GM21528 (cell line): ENCODE measurements around the gene LBP.
"Not testable (repeated sequence)": the region's sequence is repeated elsewhere in the genome, so short reads cannot be mapped to it uniquely, and the experiment has no call there.

Experiments used
- ATAC-seq: cut with Tn5 transposase; IDR thresholded peaks from one replicate; pipeline ENCODE4 v1.9.1; 2021; ENCODE audit warnings: mild to moderate bottlenecking, moderate library complexity; ENCODE audit not compliant: unreplicated experiment, low FRiP score

LBP gene

DNA sequence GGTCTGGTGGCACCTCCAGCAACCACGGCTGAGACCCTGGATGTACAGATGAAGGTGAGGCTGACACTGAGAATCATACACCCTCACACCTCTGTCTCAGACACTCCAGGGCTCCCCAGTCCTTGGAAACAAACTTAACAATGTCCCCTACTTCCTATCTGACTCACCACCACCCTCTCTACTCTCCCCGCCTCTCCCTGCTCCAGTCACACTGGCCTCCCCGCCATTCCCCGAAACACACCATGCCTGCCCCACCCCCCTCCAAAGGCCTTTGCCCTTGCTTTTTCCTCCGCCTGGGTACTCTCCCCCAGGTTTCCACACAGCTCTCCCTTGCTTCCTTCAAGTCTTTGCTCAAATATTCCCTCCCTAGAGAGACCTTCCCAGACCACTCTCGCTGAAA, 26.1 kb upstream of the LBP start:
- ATAC-seq = no peak

DNA sequence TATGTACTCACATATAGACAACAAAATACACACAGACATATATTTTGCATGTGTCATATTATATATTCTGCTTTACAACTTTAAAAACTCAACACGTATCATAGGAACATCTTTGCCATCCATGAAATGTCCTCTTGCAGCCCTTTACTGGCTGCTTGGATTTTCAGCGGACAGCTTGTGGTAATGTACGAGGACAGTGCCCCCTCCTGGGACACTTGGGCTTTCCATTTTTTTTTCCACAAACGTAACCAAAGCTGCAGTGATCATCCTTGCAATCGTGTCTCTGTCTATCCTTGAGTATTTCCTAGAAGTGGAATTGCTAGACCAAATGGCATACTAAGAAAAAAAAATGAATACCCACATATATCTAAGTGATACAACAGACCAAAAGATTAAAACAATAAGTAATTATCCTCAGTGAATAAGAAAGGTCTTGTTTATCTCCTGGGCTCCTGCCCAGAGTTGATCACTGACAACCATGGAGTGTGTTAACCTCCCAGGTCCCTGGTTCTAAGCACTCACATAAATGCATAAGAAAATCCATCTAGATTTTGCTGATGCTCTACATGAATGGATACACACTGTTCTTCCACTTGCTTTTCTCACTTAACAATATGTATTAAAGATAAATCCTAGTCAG, 24.2 kb upstream of the LBP start:
- ATAC-seq = no peak

DNA sequence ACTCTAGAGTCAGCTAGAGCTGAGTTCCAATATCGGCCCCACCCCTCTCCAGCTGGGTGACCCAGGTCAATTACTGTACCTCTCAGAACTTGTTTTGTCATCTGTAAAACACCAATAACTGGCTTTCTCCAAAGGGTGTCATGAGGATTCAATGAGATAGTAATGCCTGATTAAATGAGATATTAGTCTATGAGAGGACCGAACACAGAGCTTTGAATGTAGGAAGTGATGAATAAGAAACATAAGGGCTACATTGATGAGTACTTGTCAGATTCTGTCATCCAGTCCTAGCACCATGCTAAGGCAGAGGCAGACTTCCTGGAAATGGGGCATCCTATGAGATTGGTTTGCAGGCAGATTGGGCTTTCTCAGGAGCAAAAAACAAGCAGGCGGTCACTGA, 22.1 kb upstream of the LBP start:
- ATAC-seq = no peak

DNA sequence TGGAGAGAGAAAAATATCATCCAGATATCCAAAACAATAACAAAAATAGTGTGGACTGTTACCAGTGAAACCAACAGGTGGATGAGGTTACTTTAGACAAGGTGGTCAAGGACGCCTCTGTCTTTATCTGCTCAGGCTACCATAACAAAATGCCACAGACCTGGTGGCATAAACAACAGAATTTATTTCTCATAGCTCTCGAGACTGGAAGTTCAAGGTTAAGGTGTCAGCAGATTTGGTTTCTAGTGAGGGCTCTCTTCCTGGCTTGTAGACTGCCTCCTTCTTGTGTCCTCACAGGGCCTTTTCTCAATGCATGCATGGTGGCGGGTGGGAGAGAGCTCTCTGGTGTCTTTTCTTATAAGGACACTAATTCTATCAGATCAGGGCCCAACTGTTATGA, 21.1 kb upstream of the LBP start:
- no peak for ATAC-seq

DNA sequence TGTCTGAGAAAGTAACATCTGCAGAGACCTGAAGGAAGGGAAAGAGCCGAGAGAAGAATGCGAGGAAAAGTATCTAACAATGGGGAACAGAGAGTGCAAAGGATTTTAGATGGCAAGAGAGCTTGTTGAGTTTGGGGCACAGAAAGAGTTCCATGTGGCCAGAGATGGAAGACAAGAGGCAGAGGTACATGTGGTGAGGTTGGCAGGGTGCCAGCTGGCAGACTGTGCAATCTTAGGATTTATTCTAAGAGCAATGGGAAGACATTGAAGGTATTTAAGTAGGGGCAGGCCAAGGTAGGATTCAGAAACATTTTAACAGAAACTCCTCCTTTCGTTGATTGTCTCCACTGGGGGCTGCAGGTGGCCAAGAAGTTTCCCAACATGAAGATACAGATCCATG, 20.4 kb upstream of the LBP start:
- no peak for ATAC-seq

DNA sequence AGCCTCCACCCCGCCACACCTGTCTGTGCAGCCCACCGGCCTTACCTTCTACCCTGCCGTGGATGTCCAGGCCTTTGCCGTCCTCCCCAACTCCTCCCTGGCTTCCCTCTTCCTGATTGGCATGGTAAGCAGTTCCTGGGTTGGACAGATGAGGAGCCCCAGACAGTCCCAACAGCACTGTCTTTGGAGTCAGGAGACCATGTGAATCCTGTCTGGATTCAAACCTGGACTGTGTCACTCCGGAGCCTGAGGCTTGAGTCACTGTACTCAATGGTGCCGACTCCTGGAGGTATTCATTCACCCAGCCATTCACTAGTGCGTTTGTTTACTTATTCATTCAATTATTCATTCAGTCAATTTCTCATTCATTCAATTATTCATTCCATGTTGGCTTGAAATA, 20.0 kb upstream of the LBP start:
- no peak for ATAC-seq

DNA sequence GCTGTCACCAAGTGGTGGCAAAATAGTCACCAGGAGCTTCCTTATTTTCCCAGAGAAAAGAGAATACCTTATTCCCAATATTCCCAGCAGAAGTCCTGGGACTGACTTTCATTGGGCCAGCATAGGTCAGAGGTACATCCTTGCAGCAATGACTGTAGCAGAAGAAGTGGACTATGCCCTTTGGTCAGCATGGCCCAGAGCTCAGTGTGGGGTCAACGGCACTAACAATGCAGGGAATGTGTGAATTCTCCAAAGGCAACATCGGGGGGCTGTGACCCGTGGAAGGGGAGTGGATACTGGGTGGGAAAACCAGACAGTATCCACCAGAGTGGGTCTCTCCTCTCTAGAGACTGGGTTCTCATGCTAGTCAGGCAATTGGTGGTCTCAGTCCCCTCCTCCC, 15.6 kb upstream of the LBP start:
- no peak for ATAC-seq

DNA sequence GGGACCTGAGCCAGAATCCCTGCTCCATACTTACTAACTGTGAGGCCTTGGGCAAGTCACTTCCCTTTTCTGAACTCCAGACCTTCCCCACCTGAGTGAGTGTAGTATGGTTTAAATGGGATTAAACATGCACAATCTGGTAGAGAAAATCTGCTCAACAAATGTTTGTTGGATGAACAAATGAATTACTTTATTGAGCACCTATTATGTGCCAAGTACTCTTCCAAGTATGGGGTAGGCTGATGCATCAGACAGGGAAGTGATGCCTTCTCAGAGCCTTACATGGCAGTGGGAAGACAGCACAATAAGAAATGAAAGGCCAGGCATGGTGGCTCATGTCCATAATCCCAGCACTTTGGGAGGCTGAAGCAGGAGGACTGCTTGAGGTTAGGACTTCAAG, 15.0 kb upstream of the LBP start:
- ATAC-seq = no peak

DNA sequence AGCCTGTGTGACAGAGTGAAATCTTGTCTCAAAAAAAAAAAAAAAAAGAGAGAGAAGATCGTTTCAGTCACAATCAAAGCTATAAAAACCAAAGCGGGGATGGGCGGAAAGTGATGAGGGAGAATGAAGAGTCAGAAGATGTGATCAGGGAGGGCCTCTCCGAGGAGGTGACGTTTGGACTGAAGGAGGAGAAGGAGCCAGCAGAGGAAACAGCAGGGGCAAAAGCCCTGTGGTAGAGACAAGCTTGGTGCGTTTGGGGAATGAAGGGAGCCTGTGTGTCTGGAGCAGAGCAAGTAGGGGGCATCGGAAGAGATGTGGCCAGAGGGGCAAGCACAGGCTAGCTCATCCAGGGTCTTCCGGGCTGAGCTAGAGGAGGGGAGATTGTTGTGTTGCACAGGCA, 14.5 kb upstream of the LBP start:
- no peak for ATAC-seq

DNA sequence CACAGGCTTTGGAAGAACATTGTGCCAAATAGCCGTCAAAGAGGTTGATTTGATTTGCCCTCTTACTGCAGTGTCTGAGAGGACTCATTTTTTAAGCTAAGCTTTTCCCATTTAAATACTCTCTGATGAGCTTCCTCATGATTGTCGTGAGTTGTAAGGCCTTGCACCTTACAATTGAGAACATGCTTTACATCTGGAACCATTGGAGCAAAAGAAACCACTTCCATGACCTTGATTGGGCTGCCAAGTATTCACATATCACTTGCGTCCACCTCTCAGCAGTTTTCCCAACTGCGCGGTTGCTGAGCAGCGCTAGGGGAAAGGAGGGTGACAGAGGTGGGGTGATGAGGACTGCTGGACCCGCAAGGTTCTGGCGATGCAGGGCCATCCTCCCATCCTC, 12.3 kb upstream of the LBP start:
- ATAC-seq = no peak

DNA sequence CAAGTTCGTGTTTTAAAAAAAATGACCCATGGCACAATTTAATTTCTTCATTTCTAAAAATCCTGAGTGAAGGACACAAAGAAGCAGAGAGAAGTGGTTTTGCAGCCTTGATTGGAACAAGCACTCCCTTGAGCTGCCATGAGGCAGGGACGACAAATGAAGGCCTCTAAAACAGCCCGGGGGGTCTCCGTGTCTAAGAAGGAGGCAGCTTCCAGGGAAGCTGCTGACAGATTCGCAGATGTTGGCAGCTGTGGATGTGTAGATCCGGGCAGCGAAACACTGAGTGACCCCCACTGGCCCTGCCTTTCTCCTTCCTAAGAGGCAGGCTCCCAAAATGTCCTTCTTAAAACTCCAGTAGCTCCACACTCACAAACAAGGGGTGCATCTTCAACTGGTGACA, 9.6 kb upstream of the LBP start:
- no peak for ATAC-seq

DNA sequence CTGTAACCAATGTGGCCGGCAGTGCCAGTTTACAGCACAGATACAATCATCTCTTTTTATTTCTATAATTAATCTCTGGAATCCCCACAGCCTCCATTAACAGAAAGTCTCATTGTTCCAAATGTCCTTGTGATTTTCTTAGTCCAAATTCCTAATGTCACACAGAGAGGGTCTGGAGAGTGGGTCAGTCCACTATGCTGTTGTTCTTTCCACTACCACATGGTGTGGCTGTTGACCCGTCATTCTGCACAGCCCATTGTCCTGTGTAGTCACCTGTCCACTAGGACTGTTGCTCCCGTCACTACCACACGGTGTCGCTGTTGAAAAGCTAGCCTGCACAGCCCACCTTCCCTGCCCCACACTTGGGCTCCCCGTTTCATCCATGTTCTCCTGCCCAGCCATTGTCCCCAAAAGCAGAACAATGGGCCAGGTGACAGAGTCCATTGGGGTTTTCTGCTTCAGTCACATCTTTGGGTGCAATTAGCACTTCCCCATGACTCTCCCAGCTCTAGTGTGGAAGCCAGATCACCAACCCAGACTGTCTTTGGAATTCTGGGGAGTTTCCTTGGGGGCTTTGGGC, 8.6 kb upstream of the LBP start:
- no peak for ATAC-seq

DNA sequence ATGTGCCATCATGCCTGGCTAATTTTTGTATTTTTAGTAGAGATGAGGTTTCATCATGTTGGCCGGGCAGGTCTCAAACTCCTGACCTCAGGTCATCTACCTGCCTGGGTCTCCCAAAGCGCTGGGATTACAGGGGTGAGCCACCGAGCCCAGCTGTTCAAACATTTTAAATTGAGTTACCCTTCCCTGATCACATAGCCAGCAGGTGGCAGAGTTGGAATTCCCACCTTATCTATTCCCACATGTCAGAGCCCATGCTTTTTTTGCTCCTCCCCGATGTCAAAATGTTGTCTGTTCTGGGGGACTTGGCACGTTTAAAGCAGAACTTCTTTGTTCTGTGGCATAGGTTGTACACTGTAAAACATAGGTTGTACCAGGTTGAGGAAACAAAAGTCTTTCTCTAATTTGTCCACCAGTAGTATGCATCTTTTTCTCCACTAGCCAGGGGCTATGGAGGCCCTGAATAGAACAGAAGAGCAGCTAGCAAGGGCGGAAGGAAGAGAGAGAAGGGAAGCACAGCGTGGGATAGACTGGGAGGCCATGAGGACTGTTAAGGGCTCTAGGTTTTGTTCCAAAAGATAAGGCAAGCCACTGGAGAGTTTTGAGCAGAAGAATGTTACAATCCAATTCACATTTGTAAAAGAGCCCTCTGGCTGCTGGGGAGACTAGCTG, 7.3 kb upstream of the LBP start:
- no peak for ATAC-seq

DNA sequence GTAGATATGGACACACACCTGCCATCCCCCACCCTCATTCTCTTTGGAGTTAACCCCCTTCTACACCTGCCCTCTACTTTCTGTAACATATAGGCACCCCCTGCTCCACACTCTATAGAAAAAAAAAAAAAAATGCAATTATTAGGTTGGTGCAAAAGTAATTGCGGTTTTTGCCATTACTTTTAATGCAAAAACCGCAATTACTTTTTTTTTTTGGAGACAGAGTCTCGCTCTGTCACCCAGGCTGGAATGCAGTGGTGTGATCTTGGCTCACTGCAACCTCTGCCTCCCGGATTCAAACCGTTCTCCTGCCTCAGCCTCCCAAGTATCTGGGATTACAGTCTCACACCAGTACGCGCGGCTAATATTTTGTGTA, 6.8 kb upstream of the LBP start:
- not testable (repeated sequence) for ATAC-seq

DNA sequence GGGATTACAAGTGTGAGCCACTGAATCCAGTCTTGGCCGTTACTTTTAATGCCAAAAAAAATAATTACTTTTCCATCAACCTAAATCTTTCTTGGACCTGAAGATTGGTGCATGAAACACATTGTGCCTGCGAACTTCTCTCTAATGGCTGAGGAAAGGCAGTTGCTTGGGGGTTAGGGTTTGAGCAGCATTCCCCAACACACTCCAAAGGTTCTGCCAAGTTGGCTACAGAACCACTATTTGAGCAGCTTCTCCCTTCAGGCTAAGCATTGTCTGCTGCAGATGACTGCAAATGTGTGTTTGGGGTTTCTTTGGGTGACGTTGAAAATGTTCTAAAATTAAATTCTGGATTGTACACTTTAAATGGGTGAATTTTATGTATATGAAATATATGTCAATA, 6.3 kb upstream of the LBP start:
- ATAC-seq = no peak

DNA sequence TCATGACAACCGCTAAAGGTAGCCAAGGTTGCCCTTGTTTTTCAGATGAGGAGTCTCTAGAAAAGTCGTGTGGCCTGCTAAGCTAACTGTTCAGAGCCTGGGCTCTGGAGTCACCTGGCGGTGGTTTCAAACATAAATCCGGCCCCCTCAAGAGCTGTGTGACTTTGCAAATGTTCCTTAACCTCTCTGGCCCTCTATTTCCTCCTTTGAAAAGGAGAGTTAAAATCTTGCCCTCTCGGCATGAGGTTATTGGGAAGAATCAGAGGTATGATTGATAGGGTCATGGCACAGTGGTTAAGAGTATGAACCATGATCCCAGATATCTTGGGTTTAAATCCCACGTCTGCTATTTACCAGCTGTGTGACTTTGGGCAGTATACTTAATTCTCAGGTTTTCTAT, 5.6 kb upstream of the LBP start:
- ATAC-seq = no peak

DNA sequence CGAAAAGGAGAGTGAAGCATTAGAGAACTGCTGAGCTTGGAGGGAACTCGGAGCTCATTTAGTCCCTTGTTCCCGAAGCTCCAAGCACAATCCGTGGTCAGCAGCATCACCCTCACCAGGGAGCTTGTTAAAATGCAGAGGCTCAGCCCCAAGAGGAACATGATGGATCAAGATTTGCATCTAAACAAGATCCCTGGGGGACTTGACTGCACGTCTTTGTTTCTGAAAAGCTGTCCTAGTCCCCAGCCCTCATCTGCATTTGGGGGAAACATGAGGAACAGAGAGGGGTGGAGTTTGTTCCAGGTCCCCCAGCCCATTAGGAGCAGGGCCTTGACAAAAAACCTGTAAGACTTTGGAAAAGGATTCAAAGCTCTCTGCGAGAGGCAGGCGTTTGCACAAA, 4.1 kb upstream of the LBP start:
- no peak for ATAC-seq

DNA sequence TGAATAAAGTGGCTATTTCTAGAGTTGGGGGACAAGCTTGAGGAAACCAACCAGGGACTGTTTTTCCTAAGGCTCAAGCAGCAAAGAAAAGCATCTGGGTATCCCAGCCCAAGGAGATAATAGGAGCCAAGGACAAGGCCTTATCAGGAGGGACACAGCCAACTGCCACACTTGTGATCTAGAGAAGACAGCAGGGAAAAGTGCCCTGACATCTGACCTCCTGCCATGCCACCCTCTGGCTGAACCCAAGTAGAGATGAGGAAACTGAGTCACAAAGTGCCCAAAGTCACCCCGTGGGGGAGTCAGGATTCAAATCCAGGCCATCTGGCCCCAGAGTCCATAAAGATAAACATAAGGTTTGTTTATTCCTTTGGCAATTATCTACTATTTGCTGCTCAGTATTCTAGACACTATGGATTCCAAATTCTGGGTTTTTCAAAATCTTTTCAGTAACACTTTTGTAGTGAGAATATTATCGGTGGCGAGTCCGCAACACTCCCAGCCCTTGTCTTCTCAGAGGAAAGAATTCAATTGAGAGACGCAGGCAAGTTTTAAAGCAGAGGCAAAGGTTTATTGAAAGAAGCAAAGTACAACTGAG, 3.5 kb upstream of the LBP start:
- no peak for ATAC-seq

DNA sequence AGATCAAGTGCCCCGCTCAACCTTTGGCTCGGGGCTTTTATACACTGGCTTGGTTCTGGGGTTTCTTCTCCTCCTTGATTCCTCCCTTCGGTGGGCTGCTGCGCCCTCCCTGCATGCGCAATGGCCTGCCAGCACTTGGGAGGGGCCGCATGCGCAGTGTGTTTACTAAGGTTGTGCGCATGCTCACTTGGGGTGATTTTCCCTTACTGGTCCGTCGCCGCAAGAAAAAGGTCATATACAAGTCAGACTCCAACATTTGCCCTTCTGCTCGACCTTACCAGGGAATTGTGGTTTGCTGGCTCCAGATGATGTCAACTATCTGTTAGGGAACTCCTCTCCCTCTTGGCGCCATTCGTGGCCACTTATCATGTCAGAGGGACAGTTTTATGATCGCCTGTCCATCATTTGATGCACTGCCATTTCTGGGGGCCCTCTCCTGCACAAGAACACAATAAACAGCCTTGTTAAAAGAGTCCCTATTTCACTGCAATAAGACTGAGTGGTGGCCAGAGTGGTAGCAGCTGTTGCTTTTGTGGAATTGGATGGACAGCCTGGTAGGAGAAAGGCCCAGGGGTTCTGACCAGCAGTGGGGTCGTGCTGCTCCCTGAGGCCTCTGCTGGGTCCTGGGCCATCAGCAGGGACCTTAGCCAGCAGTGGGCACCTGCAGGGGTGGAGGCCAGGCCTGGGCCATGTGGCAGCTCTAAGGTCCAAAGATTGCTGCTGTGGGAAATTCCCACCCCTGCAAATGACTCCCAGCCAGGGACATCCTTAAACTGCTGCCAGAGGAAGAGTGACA, 2.8 kb upstream of the LBP start:
- ATAC-seq = no peak

DNA sequence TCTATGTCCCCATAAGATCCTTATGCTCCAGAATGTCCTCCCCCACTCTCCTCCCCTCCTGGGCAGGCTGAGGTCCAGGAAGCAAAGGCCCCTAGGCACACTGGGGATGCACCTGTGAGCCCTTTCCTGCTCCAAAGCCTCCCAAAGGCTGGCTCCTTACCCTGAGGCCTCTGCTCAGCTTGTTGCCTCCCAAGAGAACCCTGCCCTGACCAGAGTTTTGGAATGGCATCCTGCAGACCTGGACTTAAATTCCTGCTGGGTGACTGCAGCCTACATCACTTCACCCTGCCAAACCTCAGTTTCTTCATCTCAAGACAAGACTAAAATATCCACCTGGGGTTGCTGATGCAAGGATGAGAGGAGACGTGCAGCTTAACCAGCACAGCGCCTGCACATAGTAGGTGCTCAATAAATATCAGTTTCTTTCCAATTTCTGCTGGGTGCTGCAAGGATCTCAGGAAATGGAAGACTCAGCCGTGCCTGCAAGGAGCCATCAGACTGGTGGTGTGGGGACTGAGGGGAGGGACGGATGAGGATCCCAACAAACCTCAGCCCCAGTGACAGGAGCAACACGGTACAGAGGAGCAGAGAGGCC, 2.1 kb upstream of the LBP start:
- ATAC-seq = no peak

DNA sequence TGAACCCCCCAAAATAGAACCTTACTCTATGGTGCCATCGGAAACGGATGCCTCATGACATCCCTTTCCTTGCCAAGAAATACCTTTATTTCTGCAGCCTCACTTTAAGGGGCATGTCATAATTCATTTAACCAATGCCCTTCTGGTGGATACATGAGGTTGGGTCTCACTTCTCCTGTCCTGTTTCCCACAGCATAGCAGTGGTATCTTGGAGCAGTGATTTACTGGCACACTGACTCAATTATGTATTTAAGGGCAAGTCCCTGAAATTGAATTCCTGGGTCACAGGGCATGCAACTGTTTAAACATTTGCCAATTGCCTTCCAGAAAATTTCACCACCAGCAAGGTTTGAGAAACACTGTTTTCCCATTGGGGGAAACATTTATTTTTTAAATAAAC, 639 bp upstream of the LBP start:
- ATAC-seq = no peak
